Upper lobe of right lung (tissue), 1 donor: ENCODE data around the gene ILF2. TPM values are rescaled to one million over a fixed set of nuclear protein-coding genes. Genes with fewer than 3 reads are reported as not detected.

Experiments used
- ATAC-seq: fragments of 200-7000 bp; cut with Tn5 transposase; one replicate; pipeline ENCODE4 v1.9.1; 2020; ENCODE audit warnings: mild to moderate bottlenecking, moderate library complexity
- DNase-seq: peaks from one replicate; pipeline ENCODE4 v3.0.0-alpha.2; 2020
- H3K27ac ChIP-seq: fragments of 200-600 bp; one replicate; pipeline ENCODE4 v1.8.0; 2022
- H3K27me3 ChIP-seq: fragments of 200-600 bp; one replicate; pipeline ENCODE4 v1.8.0; 2022; ENCODE audit warnings: mild to moderate bottlenecking
- H3K36me3 ChIP-seq: fragments of 200-600 bp; one replicate; pipeline ENCODE4 v1.8.0; 2022
- H3K4me1 ChIP-seq: fragments of 200-600 bp; one replicate; pipeline ENCODE4 v1.8.0; 2022
- H3K4me3 ChIP-seq: fragments of 200-600 bp; one replicate; pipeline ENCODE4 v1.8.0; 2022; ENCODE audit warnings: mild to moderate bottlenecking
- H3K9me3 ChIP-seq: fragments of 200-600 bp; one replicate; pipeline ENCODE4 v1.8.0; 2022
- intact Hi-C: fragments of 100-400 bp; cut with DNase I; formaldehyde crosslinking; loops from one replicate; pipeline ENCODE4 v1.11.0; 2022
- total RNA-seq: library from RNA; stranded (reverse); fragmentation: NEBNext Ultra II Directional; extraction: Animal tissue kit (Norgen Biotek cat#: 25700); gene quantifications from one replicate; pipeline ENCODE4 v1.2.1, GENCODE V29; 2021
- TF ChIP-seq, protein P1 (sequence below): fragments of 200-600 bp; IDR thresholded peaks from one replicate; pipeline ENCODE4 v1.8.0; 2022; ENCODE audit warnings: antibody characterized with exemption
- donor health status: DM: no; HTN: yes; CAD: no; lungs with severe emphysema.

ILF2 gene
- total RNA-seq, 1 donor from 2014 or later = 86.1 TPM

DNA sequence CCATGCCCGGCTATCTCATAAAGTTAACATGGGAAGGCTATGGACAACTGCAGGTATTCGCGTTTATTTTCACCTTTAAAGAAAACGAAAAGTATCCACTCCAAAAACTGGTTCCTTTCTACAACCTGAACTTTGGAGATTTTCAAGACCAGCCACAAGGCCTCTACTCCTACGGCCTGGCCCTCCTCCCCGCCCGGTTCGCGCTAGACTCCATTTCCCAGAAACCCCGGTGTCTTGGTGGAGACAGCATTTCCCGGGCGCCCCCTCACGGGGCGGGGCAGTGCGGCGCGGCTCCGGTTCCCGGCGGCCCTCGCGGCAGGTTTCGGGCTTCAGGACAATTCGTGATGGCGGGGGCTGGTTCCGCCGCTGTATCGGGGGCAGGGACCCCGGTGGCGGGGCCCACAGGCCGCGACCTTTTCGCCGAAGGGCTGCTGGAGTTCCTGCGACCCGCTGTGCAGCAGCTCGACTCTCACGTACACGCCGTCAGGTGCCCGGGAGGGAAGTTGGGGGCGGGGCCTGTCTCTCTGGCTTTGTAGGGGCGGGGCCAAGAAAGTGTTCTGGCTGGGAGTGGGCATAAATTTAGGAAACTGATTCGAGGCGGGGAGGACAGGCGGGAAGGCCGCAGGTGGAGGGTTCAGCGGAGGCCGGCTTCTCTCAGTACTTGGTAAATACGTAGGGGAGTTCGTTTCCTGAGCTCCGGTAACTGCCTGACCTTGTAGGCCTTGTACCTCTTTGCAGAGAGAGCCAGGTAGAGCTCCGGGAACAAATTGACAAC is 12.2 kb downstream of the ILF2 start, which contains the start of gene SNAPIN:
TSS of gene SNAPIN (plus strand) at position 304 of the 775 bp plus-strand sequence. CDS start at position 345, 41 bp downstream.
- H3K27ac ChIP-seq = peak within 1 kb of the TSS; percentile 94
- no peaks in the 10 kb centered on the region for H3K27me3 ChIP-seq
- ATAC-seq (peak; percentile 98), DNase-seq (peak; percentile 97)
- TF ChIP-seq, protein P1, sequence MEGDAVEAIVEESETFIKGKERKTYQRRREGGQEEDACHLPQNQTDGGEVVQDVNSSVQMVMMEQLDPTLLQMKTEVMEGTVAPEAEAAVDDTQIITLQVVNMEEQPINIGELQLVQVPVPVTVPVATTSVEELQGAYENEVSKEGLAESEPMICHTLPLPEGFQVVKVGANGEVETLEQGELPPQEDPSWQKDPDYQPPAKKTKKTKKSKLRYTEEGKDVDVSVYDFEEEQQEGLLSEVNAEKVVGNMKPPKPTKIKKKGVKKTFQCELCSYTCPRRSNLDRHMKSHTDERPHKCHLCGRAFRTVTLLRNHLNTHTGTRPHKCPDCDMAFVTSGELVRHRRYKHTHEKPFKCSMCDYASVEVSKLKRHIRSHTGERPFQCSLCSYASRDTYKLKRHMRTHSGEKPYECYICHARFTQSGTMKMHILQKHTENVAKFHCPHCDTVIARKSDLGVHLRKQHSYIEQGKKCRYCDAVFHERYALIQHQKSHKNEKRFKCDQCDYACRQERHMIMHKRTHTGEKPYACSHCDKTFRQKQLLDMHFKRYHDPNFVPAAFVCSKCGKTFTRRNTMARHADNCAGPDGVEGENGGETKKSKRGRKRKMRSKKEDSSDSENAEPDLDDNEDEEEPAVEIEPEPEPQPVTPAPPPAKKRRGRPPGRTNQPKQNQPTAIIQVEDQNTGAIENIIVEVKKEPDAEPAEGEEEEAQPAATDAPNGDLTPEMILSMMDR = peak; percentile 25
- intact Hi-C loops = no loop called here
- H3K9me3 ChIP-seq = no peaks in the 10 kb centered on the region
- H3K36me3 ChIP-seq = peaks cover 33% of the 10 kb centered on the region
- peaks cover 8% of the 10 kb centered on the region for H3K4me1 ChIP-seq
- H3K4me3 ChIP-seq = peak within 1 kb of the TSS; percentile 87

DNA sequence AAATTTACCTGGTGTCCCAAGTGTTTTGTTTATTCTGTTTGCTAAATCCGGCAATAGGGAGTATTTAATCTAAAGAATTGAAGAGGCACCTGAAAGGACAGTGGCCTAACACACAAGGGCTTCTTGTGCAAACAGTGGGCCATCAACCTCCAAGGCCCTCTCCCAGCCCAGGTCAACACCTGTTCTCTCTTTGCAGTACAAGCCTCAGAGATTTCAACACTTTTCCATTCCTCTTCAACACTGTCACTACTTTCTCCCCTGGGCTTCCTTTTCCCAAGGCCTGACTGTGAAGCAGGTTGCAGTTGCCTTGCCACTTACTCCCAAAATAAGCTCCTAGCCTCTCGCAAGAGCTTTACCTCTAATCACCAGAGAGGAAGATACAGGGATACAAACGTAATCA is 15.5 kb downstream of the ILF2 start:
- H3K4me3 ChIP-seq = no peak overlapping the region
- H3K9me3 ChIP-seq = no peaks in the 10 kb centered on the region
- intact Hi-C loops = no loop called here
- peak; percentile 5 for ATAC-seq
- peaks cover under 1% of the 10 kb centered on the region for H3K36me3 ChIP-seq
- TF ChIP-seq, protein P1 = no peak
- peaks cover 19% of the 10 kb centered on the region for H3K4me1 ChIP-seq
- H3K27me3 ChIP-seq = no peaks in the 10 kb centered on the region
- no peak for DNase-seq
- peak overlapping the region; percentile 30 for H3K27ac ChIP-seq

DNA sequence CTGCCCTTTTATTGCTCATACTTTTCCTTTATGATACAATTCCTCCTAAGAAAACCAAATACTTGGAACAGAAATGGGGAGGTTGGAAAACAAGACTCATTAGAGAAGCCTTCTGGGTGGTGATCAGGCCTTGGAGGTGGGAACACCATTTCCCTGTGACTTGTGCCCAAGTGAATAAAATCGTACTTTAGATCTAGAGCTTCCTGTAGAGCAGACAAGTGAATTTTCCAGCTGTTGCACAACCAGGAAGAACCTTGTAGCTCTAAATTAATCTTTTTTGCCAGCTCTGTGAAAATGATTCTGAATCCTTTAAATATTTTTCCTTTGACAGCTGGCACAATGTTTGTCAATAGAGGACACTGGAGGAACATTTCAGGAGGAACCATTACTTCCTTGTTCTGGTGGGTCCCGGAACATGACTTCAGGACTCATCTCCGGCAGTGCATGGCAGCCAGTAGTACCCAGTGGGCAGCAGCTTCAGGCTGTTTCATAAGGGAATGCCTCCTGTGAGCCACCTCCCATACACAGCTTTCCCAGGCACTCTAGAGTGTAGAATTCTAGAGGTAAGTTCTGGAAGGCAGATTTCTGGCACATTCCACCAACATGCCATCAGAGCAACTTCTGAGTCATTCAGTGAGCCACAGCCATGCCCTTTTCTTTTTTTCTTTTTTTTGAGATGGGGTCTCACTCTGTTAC is 17.8 kb downstream of the ILF2 start:
- H3K4me3 ChIP-seq = no peak overlapping the region
- peaks cover 12% of the 10 kb centered on the region for H3K4me1 ChIP-seq
- no peaks in the 10 kb centered on the region for H3K36me3 ChIP-seq
- H3K9me3 ChIP-seq = no peaks in the 10 kb centered on the region
- H3K27ac ChIP-seq = peak overlapping the region; percentile 51
- no peak for DNase-seq
- no peaks in the 10 kb centered on the region for H3K27me3 ChIP-seq
- peak; percentile 80 for ATAC-seq
- intact Hi-C loops = no loop called here
- TF ChIP-seq, protein P1 = no peak

DNA sequence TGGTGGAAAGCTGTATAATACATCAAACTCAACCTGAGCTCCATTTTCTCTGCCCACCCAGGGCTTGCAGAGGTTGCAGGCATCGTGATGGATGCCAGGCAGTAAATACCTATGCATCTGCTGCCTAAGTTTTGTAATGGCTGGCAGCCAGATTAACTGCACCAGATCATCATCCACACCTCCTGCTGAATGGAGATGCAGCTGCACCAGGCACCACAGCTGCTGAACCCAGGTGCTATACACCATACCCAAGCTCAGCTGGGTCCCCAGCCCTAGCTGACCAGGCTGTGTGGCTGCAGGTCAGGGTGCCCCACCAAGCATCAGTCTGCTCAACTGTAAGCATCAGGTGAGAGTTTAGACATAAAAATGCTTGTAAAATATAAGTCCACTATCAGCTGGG is 19.0 kb downstream of the ILF2 start:
- no peak for ATAC-seq
- DNase-seq = no peak
- H3K9me3 ChIP-seq = no peaks in the 10 kb centered on the region
- H3K27ac ChIP-seq = no peak overlapping the region
- peaks cover 6% of the 10 kb centered on the region for H3K36me3 ChIP-seq
- no peaks in the 10 kb centered on the region for H3K27me3 ChIP-seq
- H3K4me3 ChIP-seq = no peak overlapping the region
- TF ChIP-seq, protein P1 = no peak
- peaks cover 17% of the 10 kb centered on the region for H3K4me1 ChIP-seq
- intact Hi-C loops = no loop called here

DNA sequence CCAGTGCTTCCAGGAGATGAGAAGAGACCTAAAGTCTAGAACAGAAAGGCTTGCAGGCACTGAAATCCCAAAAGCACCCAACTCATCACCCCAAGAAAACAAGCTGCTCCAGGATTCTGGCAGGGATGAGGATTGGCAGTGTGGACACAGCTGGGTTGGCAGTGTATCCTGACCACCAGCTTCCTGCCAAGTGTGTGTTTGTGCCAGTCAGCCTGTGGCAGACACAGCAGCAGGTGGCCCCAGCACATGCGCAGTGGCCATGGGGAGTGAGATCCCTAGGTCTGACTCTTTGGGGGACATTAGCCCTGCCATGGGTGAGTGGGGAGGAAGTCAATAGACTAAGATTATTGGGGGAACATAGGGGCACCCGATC is 20.9 kb downstream of the ILF2 start:
- no peak for DNase-seq
- TF ChIP-seq, protein P1 = no peak
- Histone ChIP-seq H3K36me3 (peaks cover 25% of the 10 kb centered on the region), H3K27ac (no peak overlapping the region), H3K9me3 (no peaks in the 10 kb centered on the region), H3K27me3 (no peaks in the 10 kb centered on the region), H3K4me1 (peaks cover 17% of the 10 kb centered on the region), H3K4me3 (no peak overlapping the region)
- intact Hi-C loops = no loop called here
- ATAC-seq = no peak
